Caki2 (cell line): Measurements from ENCODE around the gene CCDC6. TPM values are rescaled to one million over a fixed set of nuclear protein-coding genes. Genes with fewer than 3 reads are reported as not detected.
"Not testable (repeated sequence)": the region's sequence is repeated elsewhere in the genome, so short reads cannot be mapped to it uniquely, and the experiment has no call there.

Experiments
- DNase-seq: peaks from one replicate; pipeline ENCODE4 v3.0.0-alpha.2; 2015; ENCODE audit warnings: low read depth
- in situ Hi-C: cut with HindIII; loops from 2 replicates; pipeline ENCODE4 v1.10.0; 2016; ENCODE audit warnings: low sequenced_read_pairs, low pct_unique_long_range_greater_than_20kb, mixed read lengths
- total RNA-seq: library from RNA; depleted of rRNA; stranded (reverse); fragments of >200 nt; shearing (Covaris generic); gene quantifications from 2 replicates; pipeline ENCODE4 v1.2.3, GENCODE V29; 2014; ENCODE audit warnings: low replicate concordance

Gene CCDC6
- total RNA-seq, 1 experiment from 2014 or later = 12.7 TPM

DNA sequence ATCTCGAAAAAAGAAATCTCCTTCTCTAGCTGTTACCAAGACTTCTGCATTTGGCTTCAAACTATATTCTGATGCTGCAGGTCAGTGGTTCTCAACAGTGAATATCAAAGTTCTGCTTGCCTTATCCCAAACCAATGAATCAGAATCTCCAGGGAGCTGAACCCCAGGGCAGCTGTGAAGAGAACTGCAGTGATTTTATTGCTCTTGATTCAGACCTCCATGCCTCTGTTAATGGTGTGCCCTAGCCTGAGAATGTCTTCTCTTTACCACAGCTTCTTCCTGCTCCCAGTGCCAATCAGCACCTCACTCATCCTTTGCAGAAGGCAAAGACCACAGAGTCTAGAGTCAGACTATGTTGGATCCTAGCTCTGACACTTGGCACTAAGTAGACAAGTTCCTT is 106.9 kb downstream of the CCDC6 start:
- in situ Hi-C loops = no loop called here
- no peak for DNase-seq

DNA sequence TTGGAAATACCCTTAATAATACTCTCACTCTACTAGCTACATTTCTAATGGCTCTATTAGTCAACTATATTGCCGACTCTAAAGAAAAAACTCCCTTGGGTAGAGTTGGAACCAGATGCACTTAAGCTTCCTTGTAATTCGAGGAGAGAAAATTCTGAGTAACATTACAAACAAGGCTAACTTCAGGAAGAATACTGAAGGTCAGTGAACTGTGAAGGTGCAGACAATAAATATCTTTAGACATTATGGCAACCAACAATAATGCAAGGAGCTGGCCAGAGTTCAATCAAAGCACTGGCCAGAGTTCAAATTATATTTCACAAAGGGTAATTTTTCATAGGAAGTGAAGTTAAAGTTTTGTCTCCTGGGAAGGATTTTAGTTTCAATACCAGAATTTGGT is 112.4 kb downstream of the CCDC6 start:
- in situ Hi-C loops = no loop called here
- peak; percentile 63 for DNase-seq

DNA sequence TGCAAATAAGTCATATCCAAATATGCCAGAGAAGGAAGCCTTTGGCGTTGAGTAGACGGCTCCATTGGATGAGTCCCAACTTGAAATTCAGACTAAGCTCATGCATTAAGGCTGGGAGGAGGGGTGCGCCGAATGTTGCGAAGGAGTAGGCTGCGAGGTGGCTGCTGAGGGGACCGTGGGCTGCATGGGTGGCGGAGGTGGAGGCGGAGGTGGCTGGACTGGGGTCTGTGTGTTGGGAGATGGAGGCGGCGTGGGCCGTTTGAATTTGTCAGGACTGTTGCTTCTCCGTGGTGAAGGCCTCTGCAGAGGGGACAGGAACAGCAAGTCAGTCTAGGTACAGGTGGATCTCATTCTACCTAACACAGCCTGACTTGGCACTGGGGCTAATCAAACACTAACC is 113.5 kb downstream of the CCDC6 start:
- in situ Hi-C loops = no loop called here
- no peak for DNase-seq

DNA sequence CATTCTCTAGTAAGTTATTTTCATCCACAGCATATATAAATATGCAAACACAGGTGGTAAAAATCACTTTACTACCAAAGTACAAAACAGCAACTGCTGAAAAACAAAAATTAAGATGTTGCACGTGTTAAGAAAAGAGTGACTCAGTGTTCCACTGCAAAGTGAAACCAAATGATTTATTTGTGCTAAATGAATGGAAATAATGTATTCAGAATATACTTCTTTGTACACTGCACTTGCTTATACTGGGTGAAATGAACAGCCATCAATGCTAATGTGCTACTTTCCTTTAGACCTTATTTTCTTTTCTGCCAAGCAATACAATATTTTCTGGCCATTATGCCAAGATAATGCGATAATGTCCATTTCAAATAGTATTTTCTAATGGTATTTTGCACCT is 114.8 kb downstream of the CCDC6 start:
- DNase-seq = no peak

DNA sequence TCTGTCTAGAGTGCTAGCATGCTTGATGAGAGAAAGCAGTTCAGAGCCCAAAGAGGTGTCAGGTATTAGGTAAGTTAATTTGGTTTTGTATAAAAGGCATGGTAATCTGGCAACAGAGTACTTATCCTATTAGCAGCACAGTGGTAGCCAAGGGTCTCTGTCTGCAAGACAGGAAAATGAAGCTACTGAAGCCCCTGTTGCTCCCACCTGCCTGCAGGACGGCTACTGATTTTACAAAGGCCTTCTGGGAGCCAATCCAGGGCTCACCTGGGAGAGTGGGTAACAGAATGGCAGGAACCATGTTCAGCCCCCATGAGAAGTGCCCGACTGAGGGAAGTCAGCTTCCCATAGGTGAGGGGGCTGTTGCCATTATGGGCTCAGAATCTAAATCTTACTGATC is 116.3 kb downstream of the CCDC6 start:
- DNase-seq, in situ Hi-C loops: not testable (repeated sequence)

More for the DNA sequence above, 114.8 kb downstream of the CCDC6 start:
- in situ Hi-C loops = no loop called here

DNA sequence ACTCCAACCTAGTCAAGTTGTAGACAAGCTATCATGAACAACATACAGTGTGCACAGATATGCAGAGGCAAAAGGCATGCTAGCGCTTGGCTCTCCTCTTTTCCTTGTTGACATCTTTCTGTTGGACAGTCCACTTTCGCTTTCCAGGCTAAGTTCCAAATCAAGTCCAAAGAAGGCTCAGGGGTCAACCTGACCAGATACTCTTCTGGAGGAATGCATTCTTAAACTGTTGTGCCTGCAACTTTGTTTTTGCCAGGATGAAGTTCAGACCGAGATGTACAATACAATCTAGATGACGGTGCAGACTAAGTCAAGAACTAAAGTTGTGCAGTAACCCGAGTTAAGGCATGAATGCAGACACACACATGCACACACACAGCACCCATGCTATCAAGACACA is 117.4 kb downstream of the CCDC6 start:
- DNase-seq, in situ Hi-C loops: not testable (repeated sequence)

DNA sequence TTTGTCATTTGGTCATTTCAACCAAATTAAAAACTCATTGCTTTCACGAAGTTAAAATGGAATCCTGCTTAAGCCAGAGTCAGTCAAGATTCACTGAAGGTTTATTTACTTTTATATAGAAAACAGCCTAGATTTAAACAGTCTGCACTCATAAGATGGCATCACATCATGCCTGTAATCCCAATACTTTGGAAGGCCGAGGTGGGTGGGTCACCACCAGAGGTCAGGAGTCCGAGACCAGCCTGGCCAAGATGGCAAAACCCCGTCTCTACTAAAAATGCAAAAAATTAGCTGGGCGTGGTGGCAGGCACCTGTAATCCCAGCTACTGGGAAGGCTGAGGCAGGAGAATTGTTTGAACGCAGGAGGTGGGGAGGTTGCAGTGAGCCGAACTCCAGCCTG is 119.3 kb downstream of the CCDC6 start:
- in situ Hi-C loops, DNase-seq: not testable (repeated sequence)

DNA sequence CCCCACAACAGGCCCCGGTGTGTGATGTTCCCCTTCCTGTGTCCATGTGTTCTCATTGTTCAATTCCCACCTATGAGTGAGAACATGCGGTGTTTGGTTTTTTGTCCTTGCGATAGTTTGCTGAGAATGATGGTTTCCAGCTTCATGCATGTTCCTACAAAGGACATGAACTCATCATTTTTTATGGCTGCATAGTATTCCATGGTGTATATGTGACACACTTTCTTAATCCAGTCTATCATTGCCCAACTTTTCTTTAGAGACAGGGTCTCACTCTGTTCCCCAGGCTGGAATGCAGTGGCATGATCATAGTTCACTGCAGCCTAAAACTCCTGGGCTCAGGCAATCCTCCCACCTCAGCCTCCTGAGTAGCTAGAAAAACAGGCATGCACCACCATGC is 120.9 kb downstream of the CCDC6 start:
- in situ Hi-C loops, DNase-seq: not testable (repeated sequence)

DNA sequence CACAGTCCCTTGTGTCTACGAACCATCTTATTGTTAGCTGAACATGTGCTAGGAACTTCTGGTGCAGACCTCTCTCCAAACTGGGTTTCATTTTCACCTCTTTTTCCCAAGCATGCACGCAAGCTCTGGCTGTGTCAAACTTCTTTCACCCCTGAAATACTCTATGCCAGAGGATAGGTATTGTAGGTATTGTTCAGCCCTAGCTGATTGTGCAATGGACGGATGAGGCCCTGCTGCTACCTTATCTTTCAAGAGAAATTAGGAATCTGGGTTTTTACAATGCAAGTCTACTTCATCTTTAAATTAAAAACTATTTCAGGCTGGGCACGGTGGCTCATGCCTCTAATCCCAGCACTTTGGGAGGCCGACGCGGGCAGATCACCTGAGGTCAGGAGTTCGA is 124.8 kb downstream of the CCDC6 start:
- in situ Hi-C loops = no loop called here
- DNase-seq = no peak

DNA sequence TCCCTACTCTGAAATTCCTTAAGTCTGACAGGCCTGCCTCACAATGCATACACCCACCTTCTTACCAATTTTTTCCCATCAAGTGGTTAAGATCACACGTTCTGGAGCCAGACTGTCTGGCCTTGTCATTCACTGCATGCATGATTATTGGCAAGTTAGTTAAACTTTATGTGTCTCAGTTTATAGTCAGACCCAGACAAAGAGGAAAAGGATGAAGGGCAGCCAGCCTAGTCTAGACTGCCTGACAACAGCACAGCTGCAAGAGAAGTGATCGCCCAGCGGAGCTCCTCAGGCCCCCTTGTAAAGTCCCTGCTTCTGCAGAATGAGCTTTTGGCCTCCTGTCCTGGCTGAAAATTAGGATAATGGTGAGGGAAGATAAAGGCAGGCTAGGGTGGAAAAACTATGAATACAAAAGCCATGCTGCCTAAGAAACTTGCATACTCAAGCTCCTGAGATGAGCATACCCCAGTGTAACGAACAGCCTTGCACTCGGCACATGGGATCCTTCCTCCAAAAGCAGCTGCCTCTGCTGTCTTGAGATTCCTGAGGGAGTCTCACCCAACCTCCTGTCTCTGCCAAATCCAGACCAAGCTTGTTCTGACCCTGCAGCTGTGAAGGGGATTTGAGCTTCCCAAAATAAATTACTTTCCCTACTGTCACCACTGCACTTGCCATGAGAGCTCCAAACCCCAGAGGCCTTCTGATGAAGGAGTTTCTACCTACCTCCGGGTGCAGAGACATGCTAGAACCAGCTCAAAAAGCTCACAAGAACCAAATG is 126.4 kb downstream of the CCDC6 start:
- in situ Hi-C loops = no loop called here
- no peak for DNase-seq

DNA sequence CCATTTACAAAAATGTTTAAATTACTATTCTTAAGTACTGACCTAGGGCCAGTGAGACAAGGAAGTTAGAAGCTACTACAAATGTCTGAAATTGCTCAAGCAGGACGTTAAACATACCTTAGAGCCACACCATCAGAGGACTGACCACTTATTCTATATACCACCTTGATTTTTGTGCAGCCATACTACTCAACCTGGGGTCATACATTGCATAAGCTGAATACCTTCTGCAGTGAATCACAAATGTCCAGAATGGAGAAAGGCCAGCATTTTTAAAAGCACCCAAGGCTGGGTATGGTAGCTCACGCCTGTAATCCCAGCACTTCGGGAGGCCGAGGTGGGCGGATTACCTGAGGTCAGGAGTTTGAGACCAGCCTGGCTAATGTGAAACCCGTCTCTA is 131.9 kb downstream of the CCDC6 start:
- in situ Hi-C loops = no loop called here
- DNase-seq = no peak

DNA sequence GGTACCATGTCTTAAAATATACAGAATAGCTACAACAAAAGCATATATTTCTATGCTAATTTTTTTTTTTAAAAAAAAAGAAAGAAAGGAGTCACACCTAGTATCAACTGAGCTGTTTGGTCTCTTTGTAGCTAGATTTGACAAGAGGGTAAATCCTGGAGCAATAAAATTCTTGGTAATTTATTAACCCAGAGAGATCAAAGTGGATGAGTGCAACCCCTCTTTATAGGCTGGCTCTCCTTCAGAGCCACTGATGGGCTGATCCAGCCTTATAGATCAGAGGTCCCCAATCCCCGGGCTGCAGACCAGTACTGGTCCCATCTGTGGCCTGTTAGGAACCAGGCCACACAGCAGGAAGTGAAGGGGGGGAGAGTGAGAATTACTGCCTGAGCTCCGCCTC is 133.3 kb downstream of the CCDC6 start:
- in situ Hi-C loops = no loop called here
- no peak for DNase-seq

DNA sequence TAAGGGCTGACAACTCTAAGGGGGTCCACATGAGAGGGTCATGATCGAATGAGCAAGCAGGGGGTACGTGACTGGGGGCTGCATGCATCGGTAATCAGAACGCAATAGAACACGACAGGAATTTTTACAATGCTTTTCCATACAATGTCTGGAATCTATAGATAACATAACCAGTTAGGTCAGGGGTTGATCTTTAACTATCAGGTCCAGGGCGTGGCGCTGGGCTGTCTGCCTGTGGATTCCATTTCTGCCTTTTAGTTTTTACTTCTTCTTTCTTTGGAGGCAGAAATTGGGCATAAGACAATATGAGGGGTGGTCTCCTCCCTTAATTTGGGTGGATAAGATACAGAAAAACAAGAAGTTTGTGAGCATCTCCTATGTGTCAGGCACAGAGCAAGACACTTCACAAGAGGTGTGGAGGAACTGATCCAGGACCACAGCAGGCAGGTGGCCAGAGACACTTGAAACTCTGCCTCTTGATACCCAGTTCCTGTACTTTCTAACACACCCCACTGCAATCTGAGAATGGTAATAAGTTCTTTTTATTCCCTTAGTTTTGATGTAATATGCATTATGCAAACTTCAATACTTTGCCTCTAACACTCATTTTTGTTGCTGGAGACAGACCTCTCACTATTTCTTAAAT is 135.1 kb downstream of the CCDC6 start:
- in situ Hi-C loops = no loop called here
- DNase-seq = no peak

DNA sequence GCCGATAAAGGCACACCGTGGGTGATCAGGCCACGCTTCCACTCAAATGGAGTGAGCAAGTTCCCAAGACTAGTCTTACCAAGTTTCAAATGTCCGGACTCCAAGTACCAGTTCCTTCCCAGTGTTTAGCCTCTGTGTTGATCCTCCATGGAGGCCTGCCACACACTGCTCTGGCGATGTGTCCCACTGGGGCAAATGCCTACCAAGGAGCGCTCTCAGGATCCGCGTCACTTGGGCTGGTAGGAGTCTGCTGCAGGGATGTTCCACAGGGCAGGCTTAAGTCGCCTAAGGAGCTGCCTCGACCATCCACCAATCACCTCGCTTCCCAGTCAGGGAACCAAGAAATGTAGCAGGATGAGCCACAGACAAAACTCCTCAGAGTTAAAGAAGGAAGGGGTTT is 135.7 kb downstream of the CCDC6 start:
- in situ Hi-C loops = no loop called here

DNA sequence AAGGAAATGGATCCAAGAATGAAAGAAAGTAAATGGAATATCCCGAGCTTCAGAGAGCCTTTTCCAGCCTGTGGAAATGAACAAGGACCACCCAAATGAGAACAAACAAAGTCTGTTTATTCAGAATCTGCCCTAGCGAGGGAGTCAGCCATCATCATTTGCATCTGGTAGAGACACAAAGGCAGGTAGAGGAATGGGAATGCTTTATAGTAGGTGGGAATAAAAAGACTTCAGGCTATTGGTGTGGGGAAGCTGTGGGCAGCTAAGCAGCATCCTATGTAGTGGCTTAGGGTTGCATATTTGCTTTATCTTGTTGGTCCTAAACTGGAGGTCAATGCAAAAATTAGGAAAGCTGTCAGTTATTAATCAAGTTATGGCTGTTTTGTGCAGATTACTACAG is 143.9 kb downstream of the CCDC6 start:
- DNase-seq = no peak
- in situ Hi-C loops = no loop called here

More for the DNA sequence above, 135.7 kb downstream of the CCDC6 start:
- DNase-seq = no peak

DNA sequence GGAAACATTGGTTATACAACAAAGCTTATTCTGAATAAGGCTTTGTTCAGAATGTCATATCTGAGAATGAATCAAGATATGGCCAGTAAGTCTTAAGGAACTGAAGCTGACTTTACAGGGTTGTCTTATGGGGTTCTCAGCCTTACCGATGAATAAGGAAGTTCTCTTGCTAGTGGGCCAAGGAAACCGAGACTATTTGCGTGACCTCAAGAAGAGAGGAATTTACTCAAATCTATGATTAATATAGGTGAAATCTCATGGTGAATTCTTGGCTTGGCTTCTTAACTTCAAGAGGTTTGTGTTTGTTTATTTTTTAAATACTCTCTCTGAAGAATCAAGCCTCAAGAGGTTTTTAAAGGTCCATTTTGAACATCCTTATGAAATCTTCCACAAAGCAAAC is 148.4 kb downstream of the CCDC6 start:
- in situ Hi-C loops = no loop called here
- no peak for DNase-seq

DNA sequence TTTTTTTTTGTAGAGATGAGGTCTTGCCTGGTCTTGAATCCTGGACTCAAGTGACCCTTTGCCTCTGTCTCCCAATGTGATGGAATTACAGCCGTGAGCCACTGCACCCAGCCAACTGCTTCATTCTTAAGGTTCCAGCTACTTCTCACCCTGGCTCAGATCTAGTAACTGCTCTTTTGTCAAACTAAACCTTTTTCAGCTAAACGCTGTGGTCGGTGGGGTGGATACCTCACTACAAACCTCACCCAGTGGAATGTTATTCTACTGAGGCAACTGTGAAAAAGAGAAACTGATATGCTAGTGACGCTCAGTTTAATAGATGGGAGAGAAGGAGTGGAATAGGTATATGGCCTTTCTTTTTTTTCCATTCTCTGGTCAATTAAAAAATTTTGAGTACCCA is 151.4 kb downstream of the CCDC6 start:
- in situ Hi-C loops = no loop called here
- no peak for DNase-seq

DNA sequence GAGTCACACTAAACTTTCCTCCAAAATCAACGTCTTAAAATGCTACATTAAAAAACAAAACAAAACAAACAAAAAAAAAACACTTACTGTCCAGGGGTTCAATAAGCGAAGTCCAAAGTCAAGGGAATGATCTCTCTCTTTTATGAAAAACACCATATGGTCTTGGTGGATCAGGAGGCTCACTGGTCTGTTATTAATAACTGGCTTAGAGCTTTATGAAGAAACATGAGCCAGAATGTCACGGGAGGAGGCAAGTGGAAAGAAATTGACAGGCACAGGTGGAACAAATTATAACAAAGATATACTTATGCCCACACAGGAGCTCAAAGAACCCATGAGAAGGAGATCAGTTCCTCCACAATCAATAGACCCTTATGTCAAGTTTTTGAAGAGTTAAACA is 153.1 kb downstream of the CCDC6 start, which contains the start of gene MRLN:
Gene MRLN, minus strand, starts transcription at position 189 of the 400 bp plus-strand sequence.
- in situ Hi-C loops = no loop called here
- DNase-seq = no peak

DNA sequence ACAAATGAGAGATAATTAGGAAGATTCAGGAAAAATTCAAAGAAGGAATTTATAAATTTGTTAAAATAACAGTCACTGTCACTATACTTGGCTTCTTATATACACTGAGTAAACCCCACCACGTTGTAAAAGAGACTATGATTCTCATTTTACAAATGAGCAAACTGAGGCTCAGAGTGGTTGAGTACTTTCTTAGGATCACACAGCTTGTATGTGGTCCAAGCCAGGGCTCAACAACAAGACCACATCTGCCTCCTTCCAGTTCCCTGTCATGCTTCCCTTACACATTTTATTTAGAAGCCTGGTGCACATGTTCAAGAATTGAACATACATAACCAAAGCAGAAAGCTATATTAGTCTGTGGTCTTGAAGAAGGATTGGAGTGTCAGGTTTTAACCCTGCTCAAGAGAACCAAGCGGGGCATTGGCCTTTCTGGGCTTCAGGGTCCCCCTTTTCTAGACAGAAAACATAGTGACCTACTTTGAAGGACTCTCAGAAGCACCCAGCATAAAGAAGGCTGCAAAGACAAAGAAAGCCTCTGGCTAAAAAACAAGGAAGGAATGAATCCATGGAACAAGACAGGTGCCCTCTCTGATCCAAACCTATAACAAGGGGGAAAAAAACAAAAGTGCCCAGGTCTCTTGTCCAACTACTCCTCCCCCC is 153.9 kb downstream of the CCDC6 start:
- no peak for DNase-seq
- in situ Hi-C loops = no loop called here
